Activated CD4-positive, CD25-positive, alpha-beta regulatory T cell (primary cell): Measurements from ENCODE around the gene PLCH1.

Experiments used
- DNase-seq, 4 experiments: peaks; one replicate each; lab custom pipeline; 2025; lab: John Stamatoyannopoulos, UW

Gene PLCH1

GRCh38 chr3:155604967-155605366 is 139.9 kb downstream of the PLCH1 start:
- no peak for DNase-seq

- DNase-seq, result no peak
These were observed 140.7 kb downstream of the PLCH1 start for GRCh38 chr3:155604126-155604525.

- no peak for DNase-seq
These were observed 141.6 kb downstream of the PLCH1 start for GRCh38 chr3:155603302-155603701.

- DNase-seq, result no peak
These were observed 142.6 kb downstream of the PLCH1 start for GRCh38 chr3:155602307-155602706.

GRCh38 chr3:155598671-155599070 is 146.2 kb downstream of the PLCH1 start:
- no peak for DNase-seq

GRCh38 chr3:155596615-155597014 is 148.3 kb downstream of the PLCH1 start:
- DNase-seq, result no peak

- no peak for DNase-seq
These were observed 149.5 kb downstream of the PLCH1 start for GRCh38 chr3:155595371-155595770.

GRCh38 chr3:155594526-155595187 is 150.2 kb downstream of the PLCH1 start:
- DNase-seq, result no peak

- DNase-seq, result no peak
These were observed 157.3 kb downstream of the PLCH1 start for GRCh38 chr3:155587581-155587980.

GRCh38 chr3:155585384-155585783 is 159.5 kb downstream of the PLCH1 start:
- no peak for DNase-seq

GRCh38 chr3:155581579-155581978 is 163.3 kb downstream of the PLCH1 start:
- no peak for DNase-seq

- no peak for DNase-seq
These were observed 172.8 kb downstream of the PLCH1 start for GRCh38 chr3:155572085-155572484.

- DNase-seq, result no peak
These were observed 176.6 kb downstream of the PLCH1 start for GRCh38 chr3:155568295-155568694.

GRCh38 chr3:155560594-155560993 is 184.3 kb downstream of the PLCH1 start:
- DNase-seq, result no peak

- DNase-seq, result no peak
These were observed 184.7 kb downstream of the PLCH1 start for GRCh38 chr3:155560135-155560534.

- DNase-seq, result no peak
These were observed 188.3 kb downstream of the PLCH1 start for GRCh38 chr3:155556531-155556930.

GRCh38 chr3:155555479-155556060 is 189.3 kb downstream of the PLCH1 start:
- no peak for DNase-seq

- DNase-seq, result no peak
These were observed 190.0 kb downstream of the PLCH1 start for GRCh38 chr3:155554777-155555451.

- DNase-seq, result no peak
These were observed 191.1 kb downstream of the PLCH1 start for GRCh38 chr3:155553780-155554179.

GRCh38 chr3:155553326-155553725 is 191.5 kb downstream of the PLCH1 start:
- no peak for DNase-seq

- DNase-seq, result no peak
These were observed 194.5 kb downstream of the PLCH1 start for GRCh38 chr3:155550391-155550790.

- no peak for DNase-seq
These were observed 195.8 kb downstream of the PLCH1 start for GRCh38 chr3:155549087-155549486.

- no peak for DNase-seq
These were observed 196.7 kb downstream of the PLCH1 start for GRCh38 chr3:155548195-155548594.
